ENCODE data around the gene CALB2.
"Not testable (repeated sequence)": the region's sequence is repeated elsewhere in the genome, so short reads cannot be mapped to it uniquely, and the experiment has no call there.

Gene CALB2

DNA sequence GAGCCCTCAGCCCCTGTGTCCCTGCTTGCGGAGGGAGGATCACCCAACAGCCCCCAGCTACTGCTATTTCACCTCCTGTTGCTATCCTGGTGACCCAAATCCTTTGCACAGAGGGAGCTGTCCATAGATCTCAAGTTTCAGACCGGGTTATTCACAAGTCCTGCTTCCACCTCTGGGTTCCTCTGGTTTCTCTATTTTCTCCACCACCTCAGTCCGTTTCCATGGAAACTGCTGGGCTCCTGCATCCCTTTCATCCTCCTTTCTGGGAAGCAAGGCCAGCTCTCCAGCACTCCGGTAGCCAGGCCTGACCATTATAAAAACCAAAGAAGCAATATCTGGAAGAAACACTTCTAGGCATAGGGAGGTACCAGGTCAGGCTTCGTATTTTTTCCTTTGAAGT is 4.8 kb upstream of the CALB2 start:
- no peak for DNase-seq

- no peak for DNase-seq
Observed at GRCh38 chr16:71354156-71354555, 4.4 kb upstream of the CALB2 start.

DNA sequence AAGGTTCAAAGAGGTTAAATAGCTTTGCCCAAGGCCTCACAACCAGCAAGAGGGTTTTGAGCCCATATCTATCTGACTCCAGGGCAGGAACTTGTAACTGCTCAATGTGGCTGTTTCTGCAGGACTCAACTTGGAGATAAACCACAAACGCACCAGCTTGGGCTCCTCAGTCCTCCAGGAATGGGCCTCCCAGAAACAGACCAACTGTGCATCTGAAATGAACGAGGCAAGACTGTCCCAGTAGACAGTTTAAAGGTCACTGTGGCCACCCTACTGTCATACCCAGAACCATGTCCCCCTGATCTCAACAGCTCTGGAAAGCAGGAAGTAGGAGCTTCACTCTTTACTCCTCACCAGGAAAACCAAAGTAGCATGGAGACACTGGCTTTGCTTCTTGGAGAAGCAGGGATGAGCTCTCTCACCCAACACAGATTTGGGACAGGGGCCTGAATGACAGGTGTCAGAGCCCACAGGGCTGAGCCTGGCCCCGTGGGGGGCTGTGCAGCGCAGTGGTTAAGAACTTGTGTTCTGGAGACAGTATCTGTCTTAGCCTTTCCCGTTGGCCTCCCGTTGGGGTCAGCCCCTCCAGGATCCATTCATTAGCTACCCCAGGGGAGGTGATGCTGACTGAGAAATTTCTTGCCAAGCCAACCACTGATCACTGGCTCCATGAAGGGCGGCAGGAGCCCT is 2.3 kb upstream of the CALB2 start:
- no peak for DNase-seq

GRCh38 chr16:71356936-71357335 is 1.6 kb upstream of the CALB2 start:
- DNase-seq: not testable (repeated sequence)

GRCh38 chr16:71357681-71358080 is 842 bp upstream of the CALB2 start:
- DNase-seq: no peak

DNA sequence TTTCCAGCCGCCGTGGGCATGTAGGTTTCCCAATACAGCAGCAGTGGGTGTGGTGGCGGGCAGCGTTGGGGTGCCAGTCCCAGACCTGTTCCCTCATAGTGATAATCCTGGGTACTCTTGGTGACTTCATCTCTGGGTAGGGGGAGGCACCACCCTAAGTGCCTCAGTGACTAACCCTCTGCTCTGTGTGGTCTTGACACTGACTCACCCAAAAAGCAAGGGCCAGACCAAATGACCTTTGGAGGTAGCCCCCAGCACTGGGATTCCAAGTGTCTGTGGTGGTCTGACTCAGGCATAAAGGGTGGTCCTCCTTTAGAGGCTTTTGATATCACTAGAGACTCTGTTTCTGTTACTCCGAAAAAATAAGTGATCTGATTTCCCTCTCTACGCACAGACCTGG is 908 bp downstream of the CALB2 start:
- no peak for DNase-seq

- DNase-seq: no peak
Observed at GRCh38 chr16:71360378-71360777, 1.9 kb downstream of the CALB2 start.

DNA sequence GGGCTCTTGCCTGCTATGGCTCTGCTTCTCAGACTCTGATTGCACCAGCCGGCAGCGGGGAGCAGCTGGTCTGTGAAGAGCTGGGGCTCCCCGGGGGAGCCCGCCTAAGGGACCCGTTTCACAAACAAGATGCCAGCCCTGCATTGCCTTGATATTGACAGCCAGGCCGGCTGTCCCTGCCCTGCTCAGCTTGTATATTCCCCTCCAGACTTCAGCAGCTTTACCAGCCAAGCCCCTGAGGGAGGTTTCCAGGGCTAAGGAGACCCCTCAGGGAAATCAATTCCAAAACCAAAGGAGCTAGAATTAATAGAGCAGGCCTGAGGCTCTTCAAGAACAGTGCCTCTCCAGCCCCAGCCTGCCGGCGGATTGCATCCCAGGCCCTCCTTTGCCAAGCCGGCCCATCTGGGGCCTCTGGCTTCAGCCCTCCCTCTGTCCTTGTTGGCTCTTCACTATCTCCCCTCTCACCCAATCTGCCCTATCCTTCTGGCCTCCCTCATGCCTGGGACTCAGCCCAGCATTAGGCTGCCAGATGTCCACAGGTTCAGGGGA is 5.7 kb downstream of the CALB2 start:
- no peak for DNase-seq

GRCh38 chr16:71365021-71365420 is 6.5 kb downstream of the CALB2 start:
- no peak for DNase-seq

GRCh38 chr16:71367241-71367976 is 8.9 kb downstream of the CALB2 start:
- DNase-seq: no peak

DNA sequence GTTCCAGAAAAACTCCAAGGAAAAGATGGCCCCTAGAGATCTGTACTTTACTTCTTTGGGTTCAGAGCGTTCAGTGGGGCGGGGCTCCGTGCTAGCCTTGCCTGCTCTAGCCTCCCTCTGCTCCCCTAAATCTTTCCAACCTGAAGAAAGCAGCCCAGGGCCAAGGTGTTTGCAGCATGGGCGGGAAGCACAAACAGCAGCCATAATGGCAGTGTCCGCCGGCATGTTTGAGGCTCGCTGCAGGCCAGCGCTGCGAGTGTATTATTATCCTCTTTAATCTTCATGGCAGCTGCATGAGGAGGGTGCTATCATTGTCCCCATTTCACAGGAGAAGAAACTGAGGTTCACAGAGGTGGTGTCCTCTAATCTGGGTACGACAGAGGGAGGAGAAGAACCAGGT is 10.4 kb downstream of the CALB2 start:
- DNase-seq: no peak

DNA sequence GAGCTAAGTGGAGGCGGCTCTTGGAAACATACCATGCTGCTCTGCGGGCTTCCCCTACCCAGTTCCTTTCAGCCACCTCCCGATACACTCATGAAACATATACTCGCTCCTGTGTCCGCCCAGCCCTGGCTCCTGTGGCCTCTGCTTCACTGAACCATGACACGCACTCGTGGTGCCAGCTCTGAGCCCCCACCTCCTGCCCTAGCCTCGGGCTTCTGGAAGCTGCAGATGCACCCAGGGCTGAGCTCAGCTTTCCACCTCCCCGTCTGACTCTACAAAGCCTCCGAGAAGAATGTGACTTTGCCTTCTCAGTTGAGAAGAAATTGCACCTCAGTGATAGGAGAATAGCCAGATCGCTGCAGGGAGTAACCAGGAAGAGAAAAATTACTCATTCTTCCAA is 11.0 kb downstream of the CALB2 start:
- no peak for DNase-seq

- no peak for DNase-seq
Observed at GRCh38 chr16:71371237-71371636, 12.7 kb downstream of the CALB2 start.

DNA sequence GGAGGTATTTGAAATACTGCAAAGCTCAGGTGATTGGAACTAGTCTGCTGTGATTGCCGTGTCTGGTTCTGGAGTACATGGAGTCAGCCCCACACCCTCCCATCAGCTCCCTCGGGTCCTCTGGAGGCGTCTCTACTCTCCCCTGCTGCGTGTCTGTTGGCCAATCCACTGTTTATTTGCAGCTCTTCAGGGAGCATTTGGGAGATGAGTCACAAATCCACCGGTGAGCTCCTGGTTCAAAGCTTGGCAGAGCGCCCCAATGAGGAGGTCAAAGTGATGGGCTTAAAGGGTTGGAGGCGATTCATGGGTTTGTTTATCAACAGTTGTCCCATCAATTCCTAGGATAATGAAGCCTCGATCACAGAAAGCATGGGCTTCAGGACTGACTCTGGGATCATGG is 14.6 kb downstream of the CALB2 start:
- no peak for DNase-seq

DNA sequence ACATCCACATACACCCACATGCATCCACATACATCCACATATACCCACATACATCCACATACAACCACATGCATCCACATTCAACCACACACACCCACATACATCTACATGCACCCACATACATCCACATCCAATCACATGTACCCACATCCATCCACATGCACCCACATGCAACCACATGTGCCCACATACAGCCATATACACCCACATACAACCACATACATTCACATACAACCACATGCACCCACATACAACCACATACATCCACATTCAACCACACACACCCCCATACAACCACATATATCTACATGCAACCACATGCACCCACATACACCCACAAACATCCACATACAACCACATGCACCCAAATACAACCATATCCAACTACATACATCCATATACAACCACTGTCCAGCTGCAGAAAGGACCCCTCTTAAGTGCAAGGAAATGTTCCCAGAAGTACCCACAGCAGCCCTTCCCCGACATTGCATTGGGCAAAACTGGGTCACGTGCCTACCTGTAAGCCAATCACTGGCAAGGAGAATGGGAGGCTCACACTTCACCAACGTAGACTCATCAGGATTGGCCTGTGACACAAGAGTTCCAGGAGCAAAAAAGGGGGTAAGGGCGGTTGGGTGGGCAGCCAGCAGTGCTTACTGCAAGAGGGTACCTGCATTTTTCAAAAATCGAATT is 18.1 kb downstream of the CALB2 start:
- DNase-seq: no peak

GRCh38 chr16:71379711-71380110 is 21.2 kb downstream of the CALB2 start:
- no peak for DNase-seq

DNA sequence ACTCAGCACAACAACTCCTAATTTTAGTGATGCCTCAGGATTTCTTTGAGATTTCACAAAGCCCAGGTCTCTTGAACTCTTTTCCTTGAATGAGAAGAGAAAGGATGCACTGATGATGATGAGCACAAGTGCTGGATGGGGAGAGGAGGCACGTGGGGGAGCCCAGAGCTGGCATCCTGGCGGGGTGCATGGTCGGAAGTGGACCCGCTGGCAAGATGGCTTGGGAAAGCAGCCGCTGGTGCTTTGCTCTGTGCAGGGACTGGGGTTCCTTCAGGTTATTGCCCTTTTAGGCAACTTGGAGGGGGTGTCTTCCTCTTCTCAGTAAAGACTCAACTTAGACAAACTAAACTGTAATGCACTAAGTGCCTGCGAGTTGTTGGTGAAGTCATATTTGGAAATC is 22.3 kb downstream of the CALB2 start:
- DNase-seq: no peak

GRCh38 chr16:71383054-71383773 is 24.7 kb downstream of the CALB2 start:
- no peak for DNase-seq

- no peak for DNase-seq
Observed at GRCh38 chr16:71384073-71384724, 25.7 kb downstream of the CALB2 start.

- DNase-seq: no peak
Observed at GRCh38 chr16:71387045-71387871, 28.7 kb downstream of the CALB2 start.

DNA sequence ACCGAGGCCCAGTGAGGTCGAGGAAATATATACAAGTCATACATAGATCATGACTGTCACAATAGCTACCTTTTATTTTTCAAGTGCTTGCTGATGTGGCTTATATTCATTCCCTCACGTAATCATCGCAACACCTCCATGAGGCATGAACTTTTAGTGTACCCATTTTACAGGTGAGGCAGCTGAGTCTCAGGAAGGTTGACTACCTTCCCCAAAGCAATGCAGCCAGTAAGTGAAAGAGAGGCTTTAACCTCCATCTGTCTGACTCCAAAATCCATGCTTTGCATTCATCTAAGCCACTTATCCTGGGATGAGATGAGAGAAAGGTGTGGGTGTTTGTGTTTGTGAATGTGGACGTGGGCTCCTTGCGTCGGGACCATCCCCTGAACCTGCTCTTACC is 30.8 kb downstream of the CALB2 start:
- DNase-seq: no peak

DNA sequence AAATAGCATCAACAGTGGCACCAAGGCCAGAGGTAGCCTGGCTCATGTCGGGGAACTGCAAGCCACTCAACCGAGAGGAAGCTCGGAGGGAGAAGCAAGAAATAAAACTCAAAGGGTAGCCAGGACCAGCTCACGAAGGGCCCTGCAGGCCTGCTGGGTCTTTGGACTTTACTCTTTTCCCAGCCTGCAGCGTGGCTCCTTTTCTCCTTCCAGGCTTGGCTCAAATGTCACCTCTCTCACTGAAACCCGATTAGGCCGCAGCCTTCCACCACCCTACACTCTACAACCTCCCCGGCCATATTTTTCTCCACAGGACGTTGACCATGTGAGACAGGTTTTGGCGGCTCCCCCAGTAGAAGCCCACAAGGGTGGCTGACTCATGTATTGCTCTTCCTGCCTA is 38.1 kb downstream of the CALB2 start:
- DNase-seq: no peak
